ENCODE measurements around the gene TMEM233. TPM values are rescaled to one million over a fixed set of nuclear protein-coding genes. Genes with fewer than 3 reads are reported as not detected.
"Not testable (repeated sequence)": the region's sequence is repeated elsewhere in the genome, so short reads cannot be mapped to it uniquely, and the experiment has no call there.

Gene TMEM233
- total RNA-seq, 4 donors from 2014 or later: 25.2 to 89.1 (median 57.8) TPM

DNA sequence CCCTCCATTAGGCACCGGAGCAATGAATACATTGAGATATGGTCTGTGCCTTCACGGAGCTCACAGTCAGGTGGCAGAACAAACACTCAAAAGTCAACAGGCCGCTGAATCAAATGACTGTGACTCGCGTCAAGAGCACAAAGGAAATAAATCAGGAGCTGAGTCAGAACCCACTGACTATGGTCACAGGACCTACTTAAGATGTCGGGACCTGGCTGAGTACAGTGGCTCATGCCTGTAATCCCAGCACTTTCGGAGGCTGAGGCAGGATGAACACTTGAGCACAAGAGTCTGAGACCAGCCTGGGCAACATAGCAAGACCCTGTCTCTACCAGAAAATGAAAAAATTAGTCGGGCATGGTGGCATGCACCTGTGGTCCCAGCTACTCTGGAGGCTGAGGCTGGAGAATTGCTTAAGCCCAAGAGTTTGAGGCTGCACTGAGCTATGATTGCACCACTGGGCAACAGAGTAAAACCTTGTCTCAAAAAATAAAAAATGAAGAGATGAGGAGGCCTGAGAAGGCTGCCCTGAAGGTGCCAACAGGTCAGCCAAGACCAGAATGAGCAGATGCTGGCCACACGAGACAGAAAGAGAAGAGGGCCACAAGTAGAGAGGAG, 19.9 kb downstream of the TMEM233 start:
- peak overlapping the region; percentile 84 to 96 (median 90) for H3K27ac ChIP-seq
- DNase-seq (peak; percentile 83), ATAC-seq (peak; percentile 77 to 82)
- no peak overlapping the region for H3K4me3 ChIP-seq
- H3K36me3 ChIP-seq: no peaks in the 10 kb centered on the region
- no peaks in the 10 kb centered on the region for H3K9me3 ChIP-seq
- in situ Hi-C loops (cut with MboI; ENCODE audit: low sequenced_read_pairs in 4 of 4) (no loop called here), intact Hi-C loops (cut with DNase I; ENCODE audit: low total_unique reads) (no loop called here)
- no peaks in the 10 kb centered on the region for H3K27me3 ChIP-seq
- TF ChIP-seq POLR2A (IDR thresholded peaks at IDR 0.05) (peak; percentile 22 to 50), CTCF (IDR thresholded peaks at IDR 0.05 in 4 of 5, conservative IDR thresholded peaks at IDR 0.05 in 1 of 5) (no peak)
- H3K4me1 ChIP-seq: peaks cover 45 to 54% of the 10 kb centered on the region in 2 donors

GRCh38 chr12:119614705-119615104, 21.1 kb downstream of the TMEM233 start:
- DNase-seq (no peak), ATAC-seq (no peak)
- in situ Hi-C loops (cut with MboI; ENCODE audit: low sequenced_read_pairs in 4 of 4): no loop called here
- Histone ChIP-seq H3K9me3 (no peaks in the 10 kb centered on the region), H3K4me1 (peaks cover 45 to 55% of the 10 kb centered on the region in 2 donors), H3K27me3 (no peaks in the 10 kb centered on the region), H3K36me3 (no peaks in the 10 kb centered on the region), H3K4me3 (no peak overlapping the region), H3K27ac (peak overlapping the region; percentile 84 to 96 (median 90))
- TF ChIP-seq POLR2A (IDR thresholded peaks at IDR 0.05) (no peak), CTCF (IDR thresholded peaks at IDR 0.05 in 4 of 5, conservative IDR thresholded peaks at IDR 0.05 in 1 of 5) (no peak)
- intact Hi-C loops (cut with DNase I; ENCODE audit: low total_unique reads): no loop called here

- ATAC-seq (peak; percentile 90 to 91), DNase-seq (peak; percentile 68 to 77)
- TF ChIP-seq CTCF (IDR thresholded peaks at IDR 0.05 in 4 of 5, conservative IDR thresholded peaks at IDR 0.05 in 1 of 5) (no peak), POLR2A (IDR thresholded peaks at IDR 0.05) (peak; percentile 40 to 62)
- Histone ChIP-seq H3K4me3 (no peak overlapping the region), H3K36me3 (no peaks in the 10 kb centered on the region), H3K4me1 (peaks cover 45 to 55% of the 10 kb centered on the region in 2 donors), H3K9me3 (no peaks in the 10 kb centered on the region), H3K27me3 (no peaks in the 10 kb centered on the region), H3K27ac (peak overlapping the region; percentile 84 to 96 (median 90))
- intact Hi-C loops (cut with DNase I; ENCODE audit: low total_unique reads) (no loop called here), in situ Hi-C loops (cut with MboI; ENCODE audit: low sequenced_read_pairs in 4 of 4) (no loop called here)
Measured at GRCh38 chr12:119615518-119616475, 22.2 kb downstream of the TMEM233 start.

DNA sequence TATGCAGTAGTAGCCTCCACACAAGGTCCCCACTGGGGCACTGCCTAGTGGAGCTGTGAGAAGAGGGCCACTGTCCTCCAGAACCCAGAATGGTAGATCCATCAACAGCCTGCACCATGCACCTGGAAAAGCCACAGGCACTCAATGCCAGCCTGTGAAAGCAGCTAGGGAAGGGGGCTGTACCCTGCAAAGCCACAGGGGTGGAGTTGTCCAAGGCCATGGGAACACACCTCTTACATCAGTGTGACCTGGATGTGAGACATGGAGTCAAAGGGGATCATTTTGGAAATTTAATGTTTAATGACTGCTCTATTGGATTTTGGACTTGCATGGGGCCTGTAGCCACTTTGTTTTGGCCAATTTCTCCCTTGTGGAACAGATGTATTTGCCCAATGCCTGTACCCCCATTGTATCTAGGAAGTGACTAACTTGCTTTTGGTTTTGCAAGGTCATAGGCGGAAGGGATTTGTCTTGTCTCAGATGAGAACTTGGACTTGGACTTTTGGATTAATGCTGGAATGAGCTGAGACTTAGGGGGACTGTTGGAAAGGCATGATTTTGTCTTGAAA, 24.8 kb downstream of the TMEM233 start:
- intact Hi-C loops (cut with DNase I; ENCODE audit: low total_unique reads); H3K4me3 ChIP-seq; H3K9me3 ChIP-seq; H3K36me3 ChIP-seq; H3K27me3 ChIP-seq; in situ Hi-C loops (cut with MboI; ENCODE audit: low sequenced_read_pairs in 4 of 4); ATAC-seq; DNase-seq: not testable (repeated sequence)
- Histone ChIP-seq H3K27ac (peak overlapping the region in 3 of 4 donors; percentile 10 to 87 (median 65)), H3K4me1 (peaks cover 39 to 54% of the 10 kb centered on the region in 2 donors)

DNA sequence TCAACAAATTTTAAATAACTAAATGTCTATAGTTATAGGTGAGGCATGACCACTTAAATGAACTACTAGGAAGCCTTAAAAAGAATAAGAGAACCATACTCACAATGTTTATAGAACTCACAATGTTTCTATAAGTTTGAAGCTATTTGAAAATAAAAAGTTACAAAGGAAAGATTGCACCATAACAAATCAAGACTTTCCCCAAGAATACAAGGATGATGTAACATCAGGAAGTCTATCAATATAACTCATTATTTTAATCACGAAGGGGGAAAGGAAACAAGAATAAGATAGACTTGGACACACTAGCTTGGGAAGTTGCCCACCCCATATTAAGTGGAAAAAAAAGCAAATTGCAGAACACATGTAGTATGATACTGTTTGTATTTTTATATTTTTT, 26.9 kb downstream of the TMEM233 start:
- in situ Hi-C loops (cut with MboI; ENCODE audit: low sequenced_read_pairs in 4 of 4): no loop called here
- Histone ChIP-seq H3K27me3 (no peaks in the 10 kb centered on the region), H3K4me1 (peaks cover 22 to 45% of the 10 kb centered on the region in 2 donors), H3K36me3 (no peaks in the 10 kb centered on the region), H3K4me3 (no peak overlapping the region), H3K27ac (no peak overlapping the region), H3K9me3 (no peaks in the 10 kb centered on the region)
- DNase-seq (no peak), ATAC-seq (no peak)
- no peak for TF ChIP-seq CTCF (IDR thresholded peaks at IDR 0.05 in 4 of 5, conservative IDR thresholded peaks at IDR 0.05 in 1 of 5)
- no peak for TF ChIP-seq POLR2A (IDR thresholded peaks at IDR 0.05)
- intact Hi-C loops (cut with DNase I; ENCODE audit: low total_unique reads): no loop called here

Data from gastrocnemius medialis (tissue), 4 donors.